Heart left ventricle (tissue), 13 donors: ENCODE data around the gene CTSH.

Source experiments
- POLR2A ChIP-seq, 2 donors: fragments of 450-650 bp; IDR thresholded peaks; one replicate each; pipeline ENCODE4 v1.6.1; 2017; ENCODE audit warnings: antibody characterized with exemption in 2 of 2, mild to moderate bottlenecking in 2 of 2, moderate library complexity in 2 of 2
- TF ChIP-seq, protein P1 (sequence below), 12 donors: fragments of 200-600 bp; sonication (generic) in 4 of 12; IDR thresholded peaks; one replicate each; pipeline versions ENCODE4 v1.5.0 to v1.8.0; 2018 to 2022; ENCODE audit warnings: antibody characterized with exemption in 12 of 12, mild to moderate bottlenecking in 5 of 12
- donor health status: ischemic (EF 13 %, LVEDD 7.1; RV severe dilation, severe dysfunction).
- donor health status: DM: no; HTN: yes; CAD: no.
- donor health status: DM: no; HTN: no; CAD: no.
- donor health status: ischemic (EF 25% LVEDD 6.9; RV normal size, moderate dysfunction).
- donor health status: ischemic (EF 25% LVEDD 5.7; RV mildly dilated, moderate dysfunction).
- donor health status: ischemic (EF 35%, LVEDD 5.7; RV mildly dilated, moderate dysfunction).
- donor health status: nonischemic (EF 11% LVEDD 7.7; RV severe dilation, severe dysfunction).
- donor health status: DM: yes; HTN: yes; CAD: no.
- donor health status: PGD.
- donor health status: ischemic (EF 29% LVEDD 5.4; RV normal size, mild dysfunction).
- donor health status: nonischemic (EF 23%, LVEDD 6.1; RV moderate dilation, normal function).

DNA sequence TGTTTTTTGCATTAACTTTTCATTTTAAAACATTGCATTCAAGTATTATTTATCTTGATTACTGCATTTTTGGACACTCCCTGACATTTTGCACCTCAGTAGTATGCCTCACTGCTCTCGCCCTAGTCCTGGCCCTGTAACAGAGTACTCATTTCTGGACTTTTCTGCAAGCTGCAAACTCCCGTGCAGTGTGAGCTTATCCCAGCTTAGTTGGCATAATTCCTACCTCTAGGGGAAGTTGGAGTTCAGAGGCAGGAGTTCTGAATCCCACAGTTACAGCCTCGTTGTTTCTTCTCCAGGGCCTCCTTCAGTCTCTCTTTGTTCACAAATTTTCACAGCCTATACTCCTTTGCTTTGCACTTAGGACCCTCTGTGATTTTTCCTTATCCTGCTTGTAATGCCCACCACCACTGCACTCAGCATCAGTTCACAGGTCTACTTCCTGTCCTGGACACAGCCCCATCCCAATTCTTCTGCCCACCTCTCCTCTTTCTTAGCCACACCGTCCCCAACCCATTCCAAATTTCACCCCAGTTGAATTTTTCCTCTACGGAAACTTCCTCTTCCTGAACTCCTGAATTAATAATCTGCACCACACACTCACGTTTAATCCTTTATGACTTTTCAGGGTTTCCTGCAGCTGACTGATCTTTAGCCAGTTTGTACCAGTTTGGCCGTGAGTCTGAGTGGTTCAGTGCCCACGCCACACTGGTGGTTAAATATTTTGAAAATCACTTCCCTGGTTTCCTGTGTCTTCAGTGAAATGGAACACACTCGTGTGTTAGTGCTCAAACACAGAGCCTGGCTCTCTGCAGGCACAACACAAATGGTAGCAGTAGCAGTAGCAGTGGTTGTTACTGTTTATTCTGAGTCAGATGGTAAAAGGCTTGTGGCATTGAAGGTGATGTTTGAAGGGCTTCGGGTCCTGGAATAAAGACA lies 6.3 kb upstream of the CTSH start:
- TF ChIP-seq, protein P1, sequence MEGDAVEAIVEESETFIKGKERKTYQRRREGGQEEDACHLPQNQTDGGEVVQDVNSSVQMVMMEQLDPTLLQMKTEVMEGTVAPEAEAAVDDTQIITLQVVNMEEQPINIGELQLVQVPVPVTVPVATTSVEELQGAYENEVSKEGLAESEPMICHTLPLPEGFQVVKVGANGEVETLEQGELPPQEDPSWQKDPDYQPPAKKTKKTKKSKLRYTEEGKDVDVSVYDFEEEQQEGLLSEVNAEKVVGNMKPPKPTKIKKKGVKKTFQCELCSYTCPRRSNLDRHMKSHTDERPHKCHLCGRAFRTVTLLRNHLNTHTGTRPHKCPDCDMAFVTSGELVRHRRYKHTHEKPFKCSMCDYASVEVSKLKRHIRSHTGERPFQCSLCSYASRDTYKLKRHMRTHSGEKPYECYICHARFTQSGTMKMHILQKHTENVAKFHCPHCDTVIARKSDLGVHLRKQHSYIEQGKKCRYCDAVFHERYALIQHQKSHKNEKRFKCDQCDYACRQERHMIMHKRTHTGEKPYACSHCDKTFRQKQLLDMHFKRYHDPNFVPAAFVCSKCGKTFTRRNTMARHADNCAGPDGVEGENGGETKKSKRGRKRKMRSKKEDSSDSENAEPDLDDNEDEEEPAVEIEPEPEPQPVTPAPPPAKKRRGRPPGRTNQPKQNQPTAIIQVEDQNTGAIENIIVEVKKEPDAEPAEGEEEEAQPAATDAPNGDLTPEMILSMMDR (IDR thresholded peaks at IDR 0.05), result peak in 5 of 12 donors; percentile 10 to 32 (median 22)
- no peak for TF ChIP-seq POLR2A (IDR thresholded peaks at IDR 0.05)
